Aorta (tissue), 5 donors: ENCODE measurements around the gene SETD5. TPM values are rescaled to one million over a fixed set of nuclear protein-coding genes. Genes with fewer than 3 reads are reported as not detected.

Experiments
- ATAC-seq: fragments of 200-7000 bp; cut with Tn5 transposase; one replicate; pipeline ENCODE4 v1.9.1; 2022; ENCODE audit warnings: moderate library complexity; ENCODE audit not compliant: low FRiP score
- DNase-seq, 2 donors: peaks; one replicate each; pipeline ENCODE4 v3.0.0-alpha.2; 2020
- H3K27ac ChIP-seq, 2 donors: one replicate each; pipeline ENCODE4 v1.5.1; 2013; ENCODE audit warnings: low read length in 2 of 2, mild to moderate bottlenecking in 2 of 2, moderate library complexity in 2 of 2, control low read depth in 1 of 2, inconsistent platforms in 1 of 2, low read depth in 1 of 2
- H3K27me3 ChIP-seq, 2 donors: one replicate each; pipeline ENCODE4 v1.6.1; 2013; ENCODE audit warnings: control low read depth in 1 of 2, low read length in 1 of 2, mild to moderate bottlenecking in 1 of 2, moderate library complexity in 1 of 2; ENCODE audit not compliant: insufficient read depth in 2 of 2, control insufficient read depth in 1 of 2
- H3K36me3 ChIP-seq, 2 donors: one replicate each; pipeline ENCODE4 v1.6.1; 2013; ENCODE audit warnings: control low read depth in 1 of 2, low read length in 1 of 2, mild to moderate bottlenecking in 1 of 2; ENCODE audit not compliant: insufficient read depth in 2 of 2, control insufficient read depth in 1 of 2
- H3K4me1 ChIP-seq, 2 donors: one replicate each; pipeline ENCODE4 v1.6.1; 2013; ENCODE audit warnings: low read length in 2 of 2, control low read depth in 1 of 2, mild to moderate bottlenecking in 1 of 2, moderate library complexity in 1 of 2; ENCODE audit not compliant: insufficient read depth in 2 of 2, control insufficient read depth in 1 of 2
- H3K4me3 ChIP-seq, 2 donors: one replicate each; pipeline ENCODE4 v1.5.1; 2013; ENCODE audit warnings: low read length in 2 of 2, control low read depth in 1 of 2, mild to moderate bottlenecking in 1 of 2
- H3K9me3 ChIP-seq: one replicate; pipeline ENCODE4 v1.6.1; 2013; ENCODE audit warnings: mild to moderate bottlenecking, low read length; ENCODE audit not compliant: control insufficient read depth
- WGBS, 2 donors: extraction: QIAGEN DNeasy Blood & Tissue Kit; methylation state at CpG; one replicate each; pipeline ENCODE4 v1.1.7; 2013; 5-methylcytosine and 5-hydroxymethylcytosine counted together
- intact Hi-C, 2 donors: fragments of 100-400 bp; cut with DNase I; formaldehyde crosslinking; loops; one replicate each; pipeline versions ENCODE4 v1.14.2 to v1.15.0; 2022
- polyA plus RNA-seq, 2 donors: library from polyadenylated mRNA; stranded (reverse); fragments of 200-250 nt; gene quantifications; one replicate each; pipeline ENCODE4 v1.2.3, GENCODE V29; 2013
- total RNA-seq, 2 donors: library from RNA; stranded (reverse); fragmentation: NEBNext Ultra II Directional; extraction: Animal tissue kit (Norgen Biotek cat#: 25700); gene quantifications; one replicate each; pipeline ENCODE4 v1.2.1, GENCODE V29; 2021
- donor health status: healthy with polysubstance abuse.
- donor health status: Bipolar disorder and iron deficiency.
- donor health status: DM: no; HTN: no; CAD: no.
- donor health status: DM: no; HTN: no; CAD: no.
- donor health status: DM: yes; HTN: yes; CAD: no.

Gene SETD5
- total and polyA plus RNA-seq, 4 donors = 13.9 to 200 (median 92.7) TPM

DNA sequence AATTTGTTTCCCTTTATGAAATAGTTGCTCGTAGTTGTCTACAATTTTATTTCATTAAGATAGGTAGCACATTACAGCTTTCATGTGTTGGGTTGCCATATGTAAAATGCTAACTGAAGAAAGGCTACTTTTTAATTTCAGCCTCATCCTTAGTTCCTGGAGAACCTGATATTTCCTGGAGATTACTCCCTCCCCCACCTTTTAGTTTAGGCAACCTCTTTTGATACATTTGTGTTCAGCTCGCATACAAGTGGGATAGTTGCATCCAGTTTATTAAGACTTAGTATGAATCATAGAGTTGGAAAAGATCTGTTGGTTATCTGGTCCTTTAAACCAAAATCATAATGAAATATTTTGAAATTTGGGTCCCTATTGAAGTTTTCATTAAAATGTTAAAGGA, 6.0 kb downstream of the SETD5 start:
- Histone ChIP-seq H3K4me3 (no peak overlapping the region), H3K4me1 (peaks cover 2 to 10% of the 10 kb centered on the region in 2 donors), H3K27me3 (no peaks in the 10 kb centered on the region), H3K9me3 (no peaks in the 10 kb centered on the region), H3K36me3 (no peaks in the 10 kb centered on the region), H3K27ac (no peak overlapping the region)
- intact Hi-C loops = no loop called here
- 26 to 32% methylated on average over 2 of the region's 2 CpGs for WGBS, 2 donors
- DNase-seq (no peak), ATAC-seq (no peak)

DNA sequence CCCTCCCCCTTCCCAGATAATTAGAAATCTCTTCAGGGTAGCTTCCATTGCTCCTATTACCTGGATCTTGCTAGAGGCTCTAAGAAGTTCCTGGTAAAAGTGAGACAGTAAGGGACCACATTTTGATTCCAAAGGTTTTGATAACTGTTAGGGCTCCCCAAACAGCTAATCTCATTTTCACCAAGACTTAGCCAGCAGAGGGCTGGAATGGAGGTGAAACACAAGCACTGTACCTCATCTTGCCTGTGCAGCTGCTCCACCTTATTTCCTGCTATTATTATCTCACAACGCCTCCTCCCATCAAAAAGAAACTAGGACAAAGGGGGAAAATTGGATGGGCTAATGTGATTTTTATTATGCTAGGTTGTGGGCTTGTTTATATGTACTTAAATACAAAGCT, 7.3 kb downstream of the SETD5 start:
- Histone ChIP-seq H3K27me3 (no peaks in the 10 kb centered on the region), H3K36me3 (no peaks in the 10 kb centered on the region), H3K27ac (no peak overlapping the region), H3K9me3 (no peaks in the 10 kb centered on the region), H3K4me3 (no peak overlapping the region), H3K4me1 (peaks cover 2 to 10% of the 10 kb centered on the region in 2 donors)
- ATAC-seq (no peak), DNase-seq (no peak)
- intact Hi-C loops = no loop called here
- WGBS, 2 donors = 17 to 20% methylated on average over 1 of the region's 1 CpG

DNA sequence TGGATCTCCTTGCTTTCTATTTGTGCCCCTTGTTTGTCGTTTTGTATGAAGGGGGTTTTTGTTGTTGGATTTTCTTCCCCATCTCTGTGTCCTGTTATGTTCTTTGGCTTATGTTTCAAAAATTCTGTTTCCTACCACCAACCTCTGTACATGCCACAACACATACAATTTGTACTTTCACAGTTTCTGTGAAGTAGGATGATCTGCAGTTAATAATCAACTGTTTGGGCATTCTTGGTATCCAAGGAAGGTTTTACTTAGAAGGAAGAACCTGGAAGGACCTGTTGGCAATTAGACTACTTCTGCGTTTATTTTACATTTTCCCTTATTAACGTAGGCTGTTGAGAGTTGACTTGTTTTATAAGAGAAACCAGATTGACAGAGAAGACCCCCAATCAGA, 8.3 kb downstream of the SETD5 start:
- ATAC-seq = no peak
- no peak for DNase-seq

DNA sequence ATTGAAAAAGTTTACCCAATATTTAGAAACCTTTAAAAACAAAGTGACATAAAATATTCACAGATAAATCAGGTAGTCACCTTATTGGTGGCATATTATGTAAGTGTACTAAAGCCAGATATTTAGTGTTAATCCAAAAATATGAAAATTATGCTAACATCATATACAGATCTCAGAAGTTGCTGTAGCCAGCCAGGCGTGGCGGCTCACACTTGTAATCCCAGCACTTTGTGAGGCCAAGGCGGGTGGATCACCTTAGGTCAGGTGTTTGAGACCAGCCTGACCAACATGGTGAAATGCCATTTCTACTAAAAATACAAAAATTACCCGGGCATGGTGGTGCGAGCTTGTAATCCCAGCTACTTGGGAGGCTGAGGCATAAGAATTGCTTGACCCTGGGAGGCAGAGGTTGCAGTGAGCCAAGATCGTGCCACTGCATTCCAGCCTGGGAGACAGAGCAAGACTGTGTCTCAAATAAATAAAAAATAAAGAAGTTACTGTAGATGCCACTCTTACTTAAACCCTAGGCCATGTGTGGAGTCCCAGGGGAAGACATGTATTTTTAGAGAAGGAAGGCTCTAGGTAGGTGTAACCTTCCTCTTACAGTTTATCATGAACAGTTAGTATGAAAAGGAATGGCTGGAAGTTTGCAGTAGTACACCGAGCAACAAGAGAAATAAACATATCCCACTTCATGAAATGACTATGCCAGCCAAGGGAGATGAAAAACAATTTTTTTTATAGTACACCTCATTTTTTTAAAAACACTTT, 9.6 kb downstream of the SETD5 start:
- no peak overlapping the region for H3K27ac ChIP-seq
- H3K9me3 ChIP-seq = no peaks in the 10 kb centered on the region
- H3K36me3 ChIP-seq = no peaks in the 10 kb centered on the region
- H3K27me3 ChIP-seq = no peaks in the 10 kb centered on the region
- DNase-seq (no peak), ATAC-seq (no peak)
- H3K4me1 ChIP-seq = peaks cover 2 to 10% of the 10 kb centered on the region in 2 donors
- H3K4me3 ChIP-seq = no peak overlapping the region
- WGBS, 2 donors = 78 to 79% methylated on average over 7 of the region's 7 CpGs
- intact Hi-C loops = no loop called here

More for the DNA sequence above, 8.3 kb downstream of the SETD5 start:
- no peak overlapping the region for H3K27ac ChIP-seq
- peaks cover 2 to 10% of the 10 kb centered on the region in 2 donors for H3K4me1 ChIP-seq
- no peaks in the 10 kb centered on the region for H3K9me3 ChIP-seq
- H3K4me3 ChIP-seq = no peak overlapping the region
- intact Hi-C loops = no loop called here
- no peaks in the 10 kb centered on the region for H3K27me3 ChIP-seq
- 39 to 40% methylated on average over 3 of the region's 3 CpGs for WGBS, 2 donors
- no peaks in the 10 kb centered on the region for H3K36me3 ChIP-seq

DNA sequence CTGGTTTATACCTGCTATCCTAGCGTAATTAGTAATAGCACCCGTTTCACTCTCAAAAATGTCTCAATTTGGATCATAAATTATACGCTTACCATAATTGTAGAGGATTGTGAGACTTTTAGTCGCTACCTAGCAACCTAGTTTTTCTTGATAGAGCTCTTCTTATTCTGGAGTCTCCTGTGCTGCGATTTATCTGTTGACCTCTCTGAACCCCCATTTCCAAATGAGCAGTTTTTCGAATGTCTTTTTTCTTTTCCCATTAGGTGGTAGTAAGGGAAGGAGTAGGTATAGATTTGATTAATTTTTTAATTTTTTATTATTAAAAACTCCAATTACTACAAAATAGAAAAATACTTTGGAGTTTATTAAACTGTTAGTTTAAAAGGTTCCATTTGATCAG, 10.6 kb downstream of the SETD5 start:
- H3K9me3 ChIP-seq = no peaks in the 10 kb centered on the region
- no peaks in the 10 kb centered on the region for H3K36me3 ChIP-seq
- DNase-seq (no peak), ATAC-seq (no peak)
- no peak overlapping the region for H3K4me3 ChIP-seq
- H3K27ac ChIP-seq = no peak overlapping the region
- no peaks in the 10 kb centered on the region for H3K27me3 ChIP-seq
- peaks cover 2 to 10% of the 10 kb centered on the region in 2 donors for H3K4me1 ChIP-seq
- 94 to 95% methylated on average over 6 of the region's 6 CpGs for WGBS, 2 donors
- intact Hi-C loops = no loop called here

DNA sequence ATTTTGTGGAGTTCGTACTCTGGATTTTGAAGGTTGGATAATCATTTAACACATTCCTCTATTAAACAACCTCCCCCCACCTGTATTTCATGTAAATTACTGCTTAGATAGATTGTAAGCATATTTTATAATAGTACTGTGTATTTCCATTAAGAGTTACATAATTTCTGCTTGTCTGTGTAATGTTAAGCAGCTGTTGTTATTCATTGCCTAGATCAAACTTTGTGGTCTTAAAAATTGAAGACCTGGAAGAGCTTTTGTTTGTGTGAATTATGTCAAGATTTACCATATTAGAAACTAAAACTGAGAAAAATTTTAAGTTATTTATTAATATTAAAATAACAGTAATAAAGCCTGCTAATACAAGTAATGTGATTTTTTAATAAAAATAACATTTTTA, 11.1 kb downstream of the SETD5 start:
- Histone ChIP-seq H3K4me1 (peaks cover 2 to 8% of the 10 kb centered on the region in 2 donors), H3K36me3 (no peaks in the 10 kb centered on the region), H3K4me3 (no peak overlapping the region), H3K27me3 (no peaks in the 10 kb centered on the region), H3K27ac (no peak overlapping the region), H3K9me3 (no peaks in the 10 kb centered on the region)
- ATAC-seq (no peak), DNase-seq (no peak)
- intact Hi-C loops = no loop called here
- 86 to 93% methylated on average over 1 of the region's 1 CpG for WGBS, 2 donors

DNA sequence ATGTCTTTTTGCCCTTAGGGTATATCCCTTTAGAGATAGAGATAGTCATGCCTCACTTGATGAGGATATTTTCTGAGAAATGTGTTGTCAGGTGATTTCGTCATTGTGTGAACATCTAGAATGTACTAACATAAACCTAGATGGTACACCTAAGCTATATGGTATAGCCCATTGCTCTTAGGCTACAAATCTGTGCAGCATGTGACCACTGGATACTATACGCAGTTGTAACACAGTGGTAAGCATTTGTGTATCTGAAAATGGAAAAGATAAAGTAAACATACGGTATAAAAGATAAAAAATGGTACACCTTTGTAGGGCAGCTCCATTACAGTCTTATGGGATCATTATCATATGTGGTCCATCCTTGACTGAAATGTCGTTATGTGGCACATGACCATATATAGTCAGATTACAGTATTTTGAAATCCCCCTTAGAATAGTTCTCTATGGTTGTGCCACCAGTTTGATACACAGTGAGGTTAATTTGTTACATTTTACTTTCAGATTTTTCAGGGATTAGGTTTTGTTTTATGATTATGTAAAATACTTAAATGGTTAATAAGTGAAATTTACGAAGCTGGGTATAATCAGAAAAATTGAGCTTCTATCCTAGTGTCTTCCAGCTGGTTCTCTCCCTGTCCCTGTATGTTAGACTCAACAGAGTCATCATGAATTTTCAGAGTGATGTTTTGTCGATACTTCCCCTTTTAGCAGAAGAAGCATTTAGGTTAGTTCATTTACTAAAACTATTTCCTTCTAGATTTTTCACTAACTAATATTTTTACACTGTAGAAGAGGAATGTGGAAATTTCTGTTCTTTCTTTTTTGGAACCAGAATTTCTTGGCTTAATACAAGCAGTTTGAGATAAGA, 12.8 kb downstream of the SETD5 start:
- no peaks in the 10 kb centered on the region for H3K27me3 ChIP-seq
- 60 to 62% methylated on average over 6 of the region's 6 CpGs for WGBS, 2 donors
- ATAC-seq (no peak), DNase-seq (no peak)
- no peak overlapping the region for H3K27ac ChIP-seq
- H3K4me1 ChIP-seq = peaks cover 3 to 4% of the 10 kb centered on the region in 2 donors
- H3K9me3 ChIP-seq = no peaks in the 10 kb centered on the region
- H3K4me3 ChIP-seq = no peak overlapping the region
- H3K36me3 ChIP-seq = no peaks in the 10 kb centered on the region
- intact Hi-C loops = no loop called here

DNA sequence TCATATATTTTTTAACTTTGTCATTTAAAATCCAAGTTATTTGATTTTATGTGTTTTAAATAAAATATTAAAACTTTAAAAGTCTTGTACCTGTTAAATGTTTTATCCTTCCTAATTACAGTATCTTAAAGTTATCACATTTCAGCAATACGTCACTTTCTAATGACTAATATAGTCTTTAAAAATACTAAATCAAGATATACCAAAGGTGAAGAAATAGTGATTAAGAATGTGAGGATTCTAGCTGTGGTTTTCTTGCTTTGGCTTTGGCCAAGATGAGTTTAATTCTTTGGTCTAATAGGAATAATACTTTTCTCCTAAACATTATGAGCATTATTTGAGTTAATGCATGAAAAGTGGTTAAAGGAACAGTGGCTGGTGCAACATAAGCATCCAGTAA, 13.9 kb downstream of the SETD5 start:
- WGBS, 2 donors = 58 to 75% methylated on average over 1 of the region's 1 CpG

More for the DNA sequence above, 13.9 kb downstream of the SETD5 start:
- DNase-seq = no peak
- no peak overlapping the region for H3K27ac ChIP-seq
- H3K9me3 ChIP-seq = no peaks in the 10 kb centered on the region
- intact Hi-C loops = no loop called here
- H3K36me3 ChIP-seq = no peaks in the 10 kb centered on the region
- peaks cover 3 to 10% of the 10 kb centered on the region in 2 donors for H3K4me1 ChIP-seq
- H3K27me3 ChIP-seq = no peaks in the 10 kb centered on the region
- no peak overlapping the region for H3K4me3 ChIP-seq
- no peak for ATAC-seq
